HEK293 (cell line): Measurements from ENCODE around the gene BPIFA1.

Experiments
- CTCF ChIA-PET: fragments of 350-600 bp; formaldehyde crosslinking; extraction: SDS; loops from one replicate; lab custom pipeline; 2021; ENCODE audit warnings: antibody characterized with exemption; lab: Yijun Ruan, JAX
- POLR2A ChIA-PET: fragments of 300-600 bp; formaldehyde crosslinking; extraction: SDS; loops from one replicate; lab custom pipeline; 2020; ENCODE audit warnings: antibody characterized with exemption, inconsistent platforms; lab: Yijun Ruan, JAX
- H3K27ac ChIP-seq: fragments of 200-500 bp; sonication (Bioruptor generic); 2 replicates; pipeline ENCODE4 v1.5.1; 2014; ENCODE audit warnings: low read depth, low read length, control low read depth, inconsistent platforms; ENCODE audit errors: extremely low read depth
- H3K36me3 ChIP-seq, 2 experiments: fragments of 200-500 bp in 1 of 2; sonication (Bioruptor generic) in 1 of 2; 1 replicate in 1 of 2; 2 replicates in 1 of 2; pipeline ENCODE4 v1.5.1; 2014 to 2017; ENCODE audit warnings: inconsistent platforms in 2 of 2, low read length in 2 of 2; ENCODE audit not compliant: control insufficient read depth in 2 of 2, insufficient read depth in 1 of 2
- H3K4me1 ChIP-seq: fragments of 200-500 bp; sonication (Bioruptor generic); 2 replicates; pipeline ENCODE4 v1.5.1; 2014; ENCODE audit warnings: mild to moderate bottlenecking, low read length, inconsistent platforms; ENCODE audit not compliant: control insufficient read depth, insufficient read depth
- H3K4me3 ChIP-seq: 2 replicates; pipeline ENCODE4 v1.5.1; 2011; ENCODE audit warnings: low read depth, mild to moderate bottlenecking, control low read depth, low read length, moderate library complexity
- H3K9me3 ChIP-seq: fragments of 200-500 bp; sonication (Bioruptor generic); 2 replicates; pipeline ENCODE4 v1.5.1; 2014; ENCODE audit warnings: low read depth, low read length, inconsistent platforms; ENCODE audit not compliant: control insufficient read depth, insufficient read depth
- BCL11B ChIP-seq: fragments of 450-650 bp; formaldehyde crosslinking; IDR thresholded peaks from 2 replicates; pipeline ENCODE4 v1.5.1; 2016; ENCODE audit warnings: low read depth, missing biosample characterization, missing genetic modification characterization
- EGR2 ChIP-seq: fragments of 450-650 bp; formaldehyde crosslinking; IDR thresholded peaks from 2 replicates; pipeline ENCODE4 v1.5.1; 2016; ENCODE audit warnings: low read depth, missing biosample characterization, missing genetic modification characterization
- FEZF1 ChIP-seq: fragments of 450-650 bp; formaldehyde crosslinking; IDR thresholded peaks from 2 replicates; pipeline ENCODE4 v1.5.1; 2016; ENCODE audit warnings: missing biosample characterization, missing genetic modification characterization
- HOXD13 ChIP-seq: sonication (generic); formaldehyde crosslinking; IDR thresholded peaks from 2 replicates; pipeline ENCODE4 v1.8.0; 2022; ENCODE audit warnings: missing genetic modification reagents, borderline replicate concordance
- PATZ1 ChIP-seq: fragments of 450-650 bp; formaldehyde crosslinking; IDR thresholded peaks from 2 replicates; pipeline ENCODE4 v1.5.1; 2016; ENCODE audit warnings: missing biosample characterization, missing genetic modification characterization
- TSHZ1 ChIP-seq: fragments of 450-650 bp; formaldehyde crosslinking; IDR thresholded peaks from 2 replicates; pipeline ENCODE4 v1.5.1; 2016; ENCODE audit warnings: missing biosample characterization, missing genetic modification characterization, borderline replicate concordance
- ZBTB10 ChIP-seq: fragments of 450-650 bp; formaldehyde crosslinking; IDR thresholded peaks from 2 replicates; pipeline ENCODE4 v1.5.1; 2016; ENCODE audit warnings: missing biosample characterization, missing genetic modification characterization
- ZFP37 ChIP-seq: fragments of 450-650 bp; formaldehyde crosslinking; IDR thresholded peaks from 2 replicates; pipeline ENCODE4 v1.5.1; 2016; ENCODE audit warnings: missing biosample characterization, missing genetic modification characterization
- ZNF10 ChIP-seq: fragments of 450-650 bp; formaldehyde crosslinking; IDR thresholded peaks from 2 replicates; pipeline ENCODE4 v1.5.1; 2017; ENCODE audit warnings: missing biosample characterization, missing genetic modification characterization
- ZNF112 ChIP-seq: fragments of 450-650 bp; formaldehyde crosslinking; IDR thresholded peaks from 2 replicates; pipeline ENCODE4 v1.5.0; 2017; ENCODE audit warnings: missing biosample characterization, missing genetic modification characterization
- ZNF132 ChIP-seq: fragments of 450-650 bp; formaldehyde crosslinking; IDR thresholded peaks from 2 replicates; pipeline ENCODE4 v1.5.1; 2017; ENCODE audit warnings: missing biosample characterization, missing genetic modification characterization, borderline replicate concordance
- ZNF214 ChIP-seq: fragments of 450-650 bp; formaldehyde crosslinking; IDR thresholded peaks from 2 replicates; pipeline ENCODE4 v1.5.1; 2017; ENCODE audit warnings: missing biosample characterization, mild to moderate bottlenecking, missing genetic modification characterization, borderline replicate concordance
- ZNF239 ChIP-seq: fragments of 450-650 bp; formaldehyde crosslinking; IDR thresholded peaks from 2 replicates; pipeline ENCODE4 v1.5.1; 2016; ENCODE audit warnings: missing biosample characterization, missing genetic modification characterization
- ZNF311 ChIP-seq: fragments of 450-650 bp; formaldehyde crosslinking; IDR thresholded peaks from 2 replicates; pipeline ENCODE4 v1.5.1; 2017; ENCODE audit warnings: missing biosample characterization, missing genetic modification characterization, borderline replicate concordance
- ZNF366 ChIP-seq: fragments of 450-650 bp; formaldehyde crosslinking; conservative IDR thresholded peaks from 2 replicates; pipeline ENCODE4 v1.5.1; 2016; ENCODE audit warnings: missing biosample characterization, missing genetic modification characterization
- ZNF449 ChIP-seq: fragments of 450-650 bp; formaldehyde crosslinking; IDR thresholded peaks from 2 replicates; pipeline ENCODE4 v1.5.1; 2017; ENCODE audit warnings: missing biosample characterization, mild to moderate bottlenecking, missing genetic modification characterization, moderate library complexity
- ZNF473 ChIP-seq: fragments of 450-650 bp; formaldehyde crosslinking; IDR thresholded peaks from 2 replicates; pipeline ENCODE4 v1.5.1; 2017; ENCODE audit warnings: missing biosample characterization, missing genetic modification characterization
- ZNF488 ChIP-seq: fragments of 450-650 bp; formaldehyde crosslinking; IDR thresholded peaks from 2 replicates; pipeline ENCODE4 v1.5.1; 2016; ENCODE audit warnings: missing biosample characterization, missing genetic modification characterization
- ZNF510 ChIP-seq: fragments of 450-650 bp; formaldehyde crosslinking; IDR thresholded peaks from 2 replicates; pipeline ENCODE4 v1.5.1; 2018; ENCODE audit warnings: mild to moderate bottlenecking, missing genetic modification characterization, missing biosample characterization; ENCODE audit not compliant: insufficient replicate concordance
- ZNF529 ChIP-seq: fragments of 450-650 bp; formaldehyde crosslinking; IDR thresholded peaks from 2 replicates; pipeline ENCODE4 v1.5.1; 2017; ENCODE audit warnings: missing genetic modification characterization, missing biosample characterization; ENCODE audit not compliant: insufficient replicate concordance
- ZNF621 ChIP-seq: fragments of 450-650 bp; formaldehyde crosslinking; IDR thresholded peaks from 2 replicates; pipeline ENCODE4 v1.5.1; 2017; ENCODE audit warnings: missing biosample characterization, missing genetic modification characterization
- ZNF623 ChIP-seq: fragments of 450-650 bp; formaldehyde crosslinking; IDR thresholded peaks from 2 replicates; pipeline ENCODE4 v1.5.1; 2016; ENCODE audit warnings: missing biosample characterization, missing genetic modification characterization
- ZNF626 ChIP-seq: fragments of 450-650 bp; sonication (Bioruptor Pico); formaldehyde crosslinking; IDR thresholded peaks from 2 replicates; pipeline ENCODE4 v1.5.1; 2018; ENCODE audit warnings: missing biosample characterization, missing genetic modification characterization, inconsistent platforms
- ZNF664 ChIP-seq: fragments of 450-650 bp; formaldehyde crosslinking; IDR thresholded peaks from 2 replicates; pipeline ENCODE4 v1.5.1; 2016; ENCODE audit warnings: missing biosample characterization, missing genetic modification characterization
- ZSCAN30 ChIP-seq: fragments of 450-650 bp; IDR thresholded peaks from 2 replicates; pipeline ENCODE4 v1.5.1; 2018; ENCODE audit warnings: missing biosample characterization, mild to moderate bottlenecking, missing genetic modification characterization, moderate library complexity

Gene BPIFA1

GRCh38 chr20:33188421-33188820 lies 47.4 kb upstream of the BPIFA1 start:
- ChIA-PET CTCF (no interaction called here), POLR2A (no interaction called here)
- TF ChIP-seq ZNF239 (tag by site-specific recombination) (no peak), PATZ1 (tag by site-specific recombination) (no peak), ZNF311 (tag by site-specific recombination) (no peak), ZNF473 (tag by site-specific recombination) (no peak), ZNF510 (no peak), ZNF112 (tag by site-specific recombination) (no peak)
- H3K4me3 ChIP-seq, result no peak overlapping the region
- H3K36me3 ChIP-seq, result no peaks in the 10 kb centered on the region
- H3K4me1 ChIP-seq, result no peaks in the 10 kb centered on the region
- no peak overlapping the region for H3K27ac ChIP-seq
- no peaks in the 10 kb centered on the region for H3K9me3 ChIP-seq

GRCh38 chr20:33191484-33191883 lies 44.3 kb upstream of the BPIFA1 start:
- Histone ChIP-seq H3K4me1 (no peaks in the 10 kb centered on the region), H3K27ac (no peak overlapping the region), H3K9me3 (no peaks in the 10 kb centered on the region), H3K4me3 (no peak overlapping the region), H3K36me3 (no peaks in the 10 kb centered on the region)
- no peak for TF ChIP-seq ZNF449 (tag by site-specific recombination)
- no peak for TF ChIP-seq ZNF214 (tag by site-specific recombination)
- no peak for TF ChIP-seq HOXD13 (CRISPR knock-in tag)
- TF ChIP-seq EGR2, result no peak
- TF ChIP-seq ZNF664 (tag by site-specific recombination), result no peak
- TF ChIP-seq ZNF626 (tag by site-specific recombination), result no peak
- TF ChIP-seq ZNF529 (tag by site-specific recombination), result no peak
- no peak for TF ChIP-seq ZFP37
- no peak for TF ChIP-seq ZNF10 (tag by site-specific recombination)
- no peak for TF ChIP-seq ZSCAN30 (tag by site-specific recombination)
- TF ChIP-seq FEZF1 (tag by site-specific recombination), result no peak
- no peak for TF ChIP-seq ZNF488 (tag by site-specific recombination)
- TF ChIP-seq ZNF132 (tag by site-specific recombination), result no peak
- no peak for TF ChIP-seq ZNF366
- TF ChIP-seq BCL11B, result no peak
- TF ChIP-seq ZNF623, result no peak
- no peak for TF ChIP-seq ZNF621 (tag by site-specific recombination)
- no peak for TF ChIP-seq TSHZ1 (tag by site-specific recombination)
- no peak for TF ChIP-seq ZBTB10
- no peak for TF ChIP-seq ZNF510
- CTCF ChIA-PET, result interaction anchor here (1.1 kb wide), 1 partner anchor 100 kb away, joined by 3 read pairs; no protein-coding TSS in a partner anchor
- POLR2A ChIA-PET, result no interaction called here
